PC-9 (cell line): ENCODE results near the gene MTERF1. TPM values are rescaled to one million over a fixed set of nuclear protein-coding genes. Genes with fewer than 3 reads are reported as not detected.

Experiments used
- BruUV-seq: library from RNA; stranded (reverse); fragments of 400-500 nt; replicated peaks from 2 replicates; lab custom pipeline; 2021; lab: Mats Ljungman, UMichigan
- CTCF ChIA-PET: fragments of 300-600 bp; sonication (Branson Sonifier 250); formaldehyde crosslinking; loops from one replicate; lab custom pipeline; 2022; ENCODE audit warnings: antibody characterized with exemption; lab: Charles Lee
- POLR2A ChIA-PET: fragments of 300-600 bp; sonication (Branson Sonifier 250); formaldehyde crosslinking; loops from one replicate; lab custom pipeline; 2022; ENCODE audit warnings: antibody characterized with exemption; ENCODE audit not compliant: unreplicated experiment; lab: Charles Lee
- DNase-seq, 2 experiments: peaks; one replicate each; pipeline versions ENCODE4 v3.0.0 to v3.0.0-alpha.2; 2015 to 2022; ENCODE audit warnings: mixed read lengths in 1 of 2
- H2AFZ ChIP-seq: fragments of 200-600 bp; sonication (generic); 2 replicates; pipeline ENCODE4 v1.8.1; 2017; ENCODE audit warnings: antibody characterized with exemption
- H3F3A ChIP-seq: fragments of 200-600 bp; sonication (generic); 2 replicates; pipeline ENCODE4 v1.8.1; 2017; ENCODE audit warnings: antibody characterized with exemption, mild to moderate bottlenecking, low read depth; ENCODE audit not compliant: insufficient read depth
- H3K27ac ChIP-seq: fragments of 200-600 bp; sonication (generic); 2 replicates; pipeline ENCODE4 v1.6.1; 2016; ENCODE audit warnings: mixed run types
- H3K27me3 ChIP-seq: fragments of 200-600 bp; sonication (generic); 2 replicates; pipeline ENCODE4 v1.6.1; 2016; ENCODE audit warnings: low read depth, mixed run types; ENCODE audit not compliant: insufficient read depth
- H3K36me3 ChIP-seq: fragments of 200-600 bp; sonication (generic); 2 replicates; pipeline ENCODE4 v1.6.1; 2016; ENCODE audit warnings: low read depth, mixed run types
- H3K4me1 ChIP-seq: fragments of 200-600 bp; sonication (generic); replicated peaks from 2 replicates; pipeline ENCODE4 v1.6.1; 2016; ENCODE audit warnings: mixed run types; ENCODE audit not compliant: insufficient read depth
- H3K4me2 ChIP-seq: fragments of 200-600 bp; sonication (generic); 2 replicates; pipeline ENCODE4 v1.6.1; 2017; ENCODE audit warnings: mixed run types
- H3K4me3 ChIP-seq: fragments of 200-600 bp; sonication (generic); 2 replicates; pipeline ENCODE4 v1.6.1; 2016; ENCODE audit warnings: mixed run types
- H3K79me2 ChIP-seq: fragments of 200-600 bp; sonication (generic); 2 replicates; pipeline ENCODE4 v1.6.1; 2017; ENCODE audit warnings: low read depth, mixed run types
- H3K9me2 ChIP-seq: fragments of 200-600 bp; sonication (generic); 2 replicates; pipeline ENCODE4 v1.8.1; 2017; ENCODE audit warnings: mild to moderate bottlenecking; ENCODE audit not compliant: insufficient read depth
- H3K9me3 ChIP-seq: fragments of 200-600 bp; sonication (generic); 2 replicates; pipeline ENCODE4 v1.8.1; 2016; ENCODE audit warnings: low read depth; ENCODE audit not compliant: insufficient read depth
- H4K20me1 ChIP-seq: fragments of 200-600 bp; sonication (generic); 2 replicates; pipeline ENCODE4 v1.8.1; 2017; ENCODE audit not compliant: insufficient read depth
- EZH2 ChIP-seq: fragments of 200-600 bp; sonication (generic); IDR thresholded peaks from 2 replicates; pipeline ENCODE4 v1.8.0; 2017; ENCODE audit warnings: antibody characterized with exemption, low read depth
- intact Hi-C: fragments of 100-400 bp; cut with micrococcal nuclease; formaldehyde crosslinking; loops from one replicate; pipeline ENCODE4 v1.10.0; 2022; ENCODE audit not compliant: unreplicated experiment
- total RNA-seq: library from RNA; stranded (reverse); gene quantifications from 2 replicates; pipeline ENCODE4 v1.2.3, GENCODE V29; 2021
- TF ChIP-seq, protein P1 (sequence below): fragments of 200-600 bp; sonication (generic); conservative IDR thresholded peaks from 2 replicates; pipeline ENCODE4 v1.6.1; 2017; ENCODE audit warnings: mixed run types, antibody characterized with exemption, mild to moderate bottlenecking, moderate library complexity

The MTERF1 gene
- total RNA-seq, 1 experiment from 2014 or later: 16.9 TPM

DNA sequence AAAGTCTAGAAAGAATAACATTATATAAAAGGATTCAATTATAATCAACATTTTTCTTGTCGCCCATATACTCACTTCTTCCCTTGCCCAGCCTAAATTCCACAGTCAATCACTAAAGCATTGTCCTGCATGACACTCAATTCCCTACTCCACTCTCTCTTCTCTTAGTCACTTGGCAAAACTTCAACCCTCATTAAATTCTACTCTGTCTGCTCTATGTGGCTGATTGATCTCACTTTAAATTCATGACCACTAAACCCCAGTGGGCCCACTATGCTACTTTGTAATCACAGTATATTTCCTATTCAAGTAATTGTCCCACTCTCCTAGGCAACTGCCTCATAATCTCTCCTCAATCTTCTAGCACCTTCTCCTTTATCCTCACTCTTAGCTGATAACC lies 54.1 kb downstream of the MTERF1 start:
- no TSS peak for BruUV-seq

DNA sequence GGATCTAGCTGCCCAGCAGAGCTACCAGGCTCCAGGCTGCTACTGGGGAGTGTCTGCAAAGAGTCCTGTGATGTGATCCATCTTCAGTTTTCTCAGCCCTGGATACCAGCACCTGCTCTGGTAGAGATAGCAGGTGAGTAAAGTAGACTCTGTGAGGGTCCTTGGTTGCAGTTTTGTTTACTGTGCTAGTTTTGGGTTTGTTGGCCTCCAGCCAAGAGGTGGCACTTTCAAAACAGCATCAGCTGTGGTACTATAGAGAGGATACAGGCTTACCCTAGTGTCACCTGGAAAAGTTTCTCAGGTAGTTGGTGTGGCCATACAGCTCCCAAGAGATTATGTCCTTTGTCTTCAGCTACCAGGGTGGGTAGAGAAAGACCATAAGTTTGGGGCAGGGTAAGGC lies 56.3 kb downstream of the MTERF1 start:
- CTCF ChIA-PET: no interaction called here

More for the DNA sequence above, 54.1 kb downstream of the MTERF1 start:
- POLR2A ChIA-PET: no interaction called here
- Histone ChIP-seq H3K27me3 (no peaks in the 10 kb centered on the region), H3K4me1 (no peaks in the 10 kb centered on the region), H3K9me2 (no peaks in the 10 kb centered on the region), H3K4me2 (no peak overlapping the region), H3K36me3 (no peaks in the 10 kb centered on the region), H3K79me2 (no peaks in the 10 kb centered on the region), H3K27ac (no peak overlapping the region), H3F3A (no peaks in the 10 kb centered on the region), H3K9me3 (no peaks in the 10 kb centered on the region; the same call in 1 of the 2 replicates), H3K4me3 (no peak overlapping the region), H4K20me1 (no peaks in the 10 kb centered on the region), H2AFZ (no peak overlapping the region)
- no peak for DNase-seq
- CTCF ChIA-PET: no interaction called here
- TF ChIP-seq EZH2: no peak
- TF ChIP-seq, protein P1, sequence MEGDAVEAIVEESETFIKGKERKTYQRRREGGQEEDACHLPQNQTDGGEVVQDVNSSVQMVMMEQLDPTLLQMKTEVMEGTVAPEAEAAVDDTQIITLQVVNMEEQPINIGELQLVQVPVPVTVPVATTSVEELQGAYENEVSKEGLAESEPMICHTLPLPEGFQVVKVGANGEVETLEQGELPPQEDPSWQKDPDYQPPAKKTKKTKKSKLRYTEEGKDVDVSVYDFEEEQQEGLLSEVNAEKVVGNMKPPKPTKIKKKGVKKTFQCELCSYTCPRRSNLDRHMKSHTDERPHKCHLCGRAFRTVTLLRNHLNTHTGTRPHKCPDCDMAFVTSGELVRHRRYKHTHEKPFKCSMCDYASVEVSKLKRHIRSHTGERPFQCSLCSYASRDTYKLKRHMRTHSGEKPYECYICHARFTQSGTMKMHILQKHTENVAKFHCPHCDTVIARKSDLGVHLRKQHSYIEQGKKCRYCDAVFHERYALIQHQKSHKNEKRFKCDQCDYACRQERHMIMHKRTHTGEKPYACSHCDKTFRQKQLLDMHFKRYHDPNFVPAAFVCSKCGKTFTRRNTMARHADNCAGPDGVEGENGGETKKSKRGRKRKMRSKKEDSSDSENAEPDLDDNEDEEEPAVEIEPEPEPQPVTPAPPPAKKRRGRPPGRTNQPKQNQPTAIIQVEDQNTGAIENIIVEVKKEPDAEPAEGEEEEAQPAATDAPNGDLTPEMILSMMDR: no peak
- intact Hi-C loops: no loop called here

More for the DNA sequence above, 56.3 kb downstream of the MTERF1 start:
- POLR2A ChIA-PET: no interaction called here
- Histone ChIP-seq H4K20me1 (no peaks in the 10 kb centered on the region), H3K36me3 (no peaks in the 10 kb centered on the region), H3F3A (no peaks in the 10 kb centered on the region), H3K4me2 (no peak overlapping the region), H3K9me3 (no peaks in the 10 kb centered on the region; the same call in 1 of the 2 replicates), H3K9me2 (no peaks in the 10 kb centered on the region), H3K27ac (no peak overlapping the region), H3K27me3 (no peaks in the 10 kb centered on the region), H3K4me1 (no peaks in the 10 kb centered on the region), H2AFZ (no peak overlapping the region), H3K79me2 (no peaks in the 10 kb centered on the region), H3K4me3 (no peak overlapping the region)
- no peak for DNase-seq
- no TSS peak for BruUV-seq
- TF ChIP-seq EZH2: no peak
- TF ChIP-seq, protein P1: no peak
- intact Hi-C loops: no loop called here

Other genes starting within 250 kb of the MTERF1 start
- gene AKAP9, start 60.2 kb upstream of the MTERF1 start, total RNA-seq: 48.0 and 71.3 TPM in 2 replicates